PC-9 (cell line): ENCODE measurements around the gene NUP58.

Experiments
- CTCF ChIP-seq: fragments of 200-600 bp; sonication (generic); conservative IDR thresholded peaks from 2 replicates; pipeline ENCODE4 v1.6.1; 2017; ENCODE audit warnings: mixed run types, antibody characterized with exemption, mild to moderate bottlenecking, moderate library complexity
- EZH2 ChIP-seq: fragments of 200-600 bp; sonication (generic); IDR thresholded peaks from 2 replicates; pipeline ENCODE4 v1.8.0; 2017; ENCODE audit warnings: antibody characterized with exemption, low read depth

GRCh38 chr13:25319771-25320170 is 18.3 kb downstream of the NUP58 start:
- TF ChIP-seq CTCF: no peak
- no peak for TF ChIP-seq EZH2
